Esophagus muscularis mucosa (tissue), 3 donors: ENCODE measurements around the gene ALDH7A1.

ENCODE experiments used
- POLR2A ChIP-seq: fragments of 450-650 bp; IDR thresholded peaks from one replicate; pipeline ENCODE4 v1.6.1; 2017; ENCODE audit warnings: antibody characterized with exemption, moderate library complexity, mild to moderate bottlenecking, low read depth
- POLR2AphosphoS5 ChIP-seq, 2 donors: sonication (generic); formaldehyde crosslinking; IDR thresholded peaks; one replicate each; pipeline ENCODE4 v1.6.1; 2017; ENCODE audit warnings: antibody characterized with exemption in 2 of 2
- TF ChIP-seq, protein P1 (sequence below), 3 experiments: fragments of 200-600 bp in 2 of 3; fragments of 450-650 bp in 1 of 3; sonication (generic) in 2 of 3; IDR thresholded peaks; one replicate each; pipeline ENCODE4 v1.5.1; 2017 to 2019; ENCODE audit warnings: antibody characterized with exemption in 3 of 3, mild to moderate bottlenecking in 2 of 3, moderate library complexity in 1 of 3

DNA sequence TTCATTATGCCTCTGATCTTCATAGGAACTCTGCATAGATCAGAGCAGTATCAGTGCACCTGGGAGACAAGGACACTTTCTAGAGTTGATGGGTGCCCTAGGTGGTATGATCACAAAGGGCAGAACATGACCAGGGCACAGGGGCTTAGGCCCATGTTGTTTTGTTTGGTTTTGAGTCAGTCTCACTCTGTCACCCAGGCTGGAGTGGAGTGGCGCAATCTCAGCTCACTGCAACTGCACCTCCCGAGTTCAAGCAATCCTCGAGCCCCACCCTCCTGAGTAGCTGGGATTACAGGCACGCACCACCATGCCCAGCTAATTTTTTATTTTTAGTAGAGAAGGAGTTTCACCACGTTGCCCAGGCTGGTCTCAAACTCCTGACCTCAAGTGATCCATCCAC, 17.6 kb downstream of the ALDH7A1 start:
- no peak for TF ChIP-seq POLR2A
- TF ChIP-seq, protein P1, sequence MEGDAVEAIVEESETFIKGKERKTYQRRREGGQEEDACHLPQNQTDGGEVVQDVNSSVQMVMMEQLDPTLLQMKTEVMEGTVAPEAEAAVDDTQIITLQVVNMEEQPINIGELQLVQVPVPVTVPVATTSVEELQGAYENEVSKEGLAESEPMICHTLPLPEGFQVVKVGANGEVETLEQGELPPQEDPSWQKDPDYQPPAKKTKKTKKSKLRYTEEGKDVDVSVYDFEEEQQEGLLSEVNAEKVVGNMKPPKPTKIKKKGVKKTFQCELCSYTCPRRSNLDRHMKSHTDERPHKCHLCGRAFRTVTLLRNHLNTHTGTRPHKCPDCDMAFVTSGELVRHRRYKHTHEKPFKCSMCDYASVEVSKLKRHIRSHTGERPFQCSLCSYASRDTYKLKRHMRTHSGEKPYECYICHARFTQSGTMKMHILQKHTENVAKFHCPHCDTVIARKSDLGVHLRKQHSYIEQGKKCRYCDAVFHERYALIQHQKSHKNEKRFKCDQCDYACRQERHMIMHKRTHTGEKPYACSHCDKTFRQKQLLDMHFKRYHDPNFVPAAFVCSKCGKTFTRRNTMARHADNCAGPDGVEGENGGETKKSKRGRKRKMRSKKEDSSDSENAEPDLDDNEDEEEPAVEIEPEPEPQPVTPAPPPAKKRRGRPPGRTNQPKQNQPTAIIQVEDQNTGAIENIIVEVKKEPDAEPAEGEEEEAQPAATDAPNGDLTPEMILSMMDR (IDR thresholded peaks at IDR 0.05) = no peak
- TF ChIP-seq POLR2AphosphoS5 (IDR thresholded peaks at IDR 0.05) = no peak
